ENCODE data around the gene ZNF541. TPM values are rescaled to one million over a fixed set of nuclear protein-coding genes. Genes with fewer than 3 reads are reported as not detected.

ZNF541 gene
- polyA plus RNA-seq, 3 donors = not detected

GRCh38 chr19:47542030-47542475 is 30.9 kb downstream of the ZNF541 start:
- WGBS (ENCODE audit: insufficient coverage) = 100% methylated on average over 2 of the region's 9 CpGs
- Mint-ChIP-seq H3K4me1 (no peaks in the 10 kb centered on the region), H3K9me3 (peaks cover 0 to 4% (median 0%) of the 10 kb centered on the region in 7 donors), H3K27me3 (ENCODE audit: low read depth in 3 of 3) (peaks cover 38 to 52% (median 42%) of the 10 kb centered on the region in 3 donors), H3K4me3 (no peak overlapping the region), H3K36me3 (no peaks in the 10 kb centered on the region), H3K27ac (no peak overlapping the region)
- Histone ChIP-seq H3K4me3 (replicated peaks in 1 of 3; ENCODE audit: low read depth in 2 of 3, low read length in 3 of 3) (no peak overlapping the region), H2AFZ (ENCODE audit: insufficient read depth, low read depth, low read length, poor library complexity, severe bottlenecking) (no peak overlapping the region), H3K4me2 (replicated peaks; ENCODE audit: extremely low read depth, low read length, poor library complexity, severe bottlenecking) (no peak overlapping the region), H4K20me1 (ENCODE audit: insufficient read depth, low read length) (no peaks in the 10 kb centered on the region), H3K27ac (ENCODE audit: low read depth in 1 of 2, low read length in 2 of 2) (no peak overlapping the region), H3K27me3 (ENCODE audit: control insufficient read depth in 2 of 2, insufficient read depth in 2 of 2, low read length in 2 of 2) (peaks cover 0 to 32% of the 10 kb centered on the region in 2 donors), H3K9me3 (replicated peaks in 1 of 2; ENCODE audit: control insufficient read depth in 1 of 2, insufficient read depth in 1 of 2, low read length in 2 of 2) (no peaks in the 10 kb centered on the region), H3K9ac (ENCODE audit: insufficient read depth, low read length, poor library complexity, severe bottlenecking) (no peak overlapping the region), H3K4me1 (ENCODE audit: control insufficient read depth in 1 of 2, insufficient read depth in 2 of 2, low read length in 2 of 2) (no peaks in the 10 kb centered on the region), H3K36me3 (replicated peaks in 1 of 2; ENCODE audit: control insufficient read depth in 1 of 2, insufficient read depth in 2 of 2, low read length in 2 of 2) (no peaks in the 10 kb centered on the region), H3K79me2 (ENCODE audit: insufficient read depth, low read length) (no peaks in the 10 kb centered on the region)
- TF ChIP-seq CTCF (IDR thresholded peaks at IDR 0.05) = no peak
- DNase-seq = no peak
- intact Hi-C loops (cut with micrococcal nuclease) = no loop called here

- Mint-ChIP-seq H3K36me3 (no peaks in the 10 kb centered on the region), H3K9me3 (peaks cover 0 to 3% (median 0%) of the 10 kb centered on the region in 7 donors), H3K27ac (no peak overlapping the region), H3K4me3 (no peak overlapping the region), H3K4me1 (no peaks in the 10 kb centered on the region), H3K27me3 (ENCODE audit: low read depth in 3 of 3) (peaks cover 35 to 47% (median 37%) of the 10 kb centered on the region in 3 donors)
- Histone ChIP-seq H3K27me3 (ENCODE audit: control insufficient read depth in 2 of 2, insufficient read depth in 2 of 2, low read length in 2 of 2) (peaks cover 0 to 29% of the 10 kb centered on the region in 2 donors), H3K4me3 (replicated peaks in 1 of 3; ENCODE audit: low read depth in 2 of 3, low read length in 3 of 3) (no peak overlapping the region), H3K36me3 (replicated peaks in 1 of 2; ENCODE audit: control insufficient read depth in 1 of 2, insufficient read depth in 2 of 2, low read length in 2 of 2) (no peaks in the 10 kb centered on the region), H4K20me1 (ENCODE audit: insufficient read depth, low read length) (no peaks in the 10 kb centered on the region), H3K79me2 (ENCODE audit: insufficient read depth, low read length) (no peaks in the 10 kb centered on the region), H2AFZ (ENCODE audit: insufficient read depth, low read depth, low read length, poor library complexity, severe bottlenecking) (no peak overlapping the region), H3K9me3 (replicated peaks in 1 of 2; ENCODE audit: control insufficient read depth in 1 of 2, insufficient read depth in 1 of 2, low read length in 2 of 2) (no peaks in the 10 kb centered on the region), H3K27ac (ENCODE audit: low read depth in 1 of 2, low read length in 2 of 2) (no peak overlapping the region), H3K4me2 (replicated peaks; ENCODE audit: extremely low read depth, low read length, poor library complexity, severe bottlenecking) (no peak overlapping the region), H3K9ac (ENCODE audit: insufficient read depth, low read length, poor library complexity, severe bottlenecking) (no peak overlapping the region), H3K4me1 (ENCODE audit: control insufficient read depth in 1 of 2, insufficient read depth in 2 of 2, low read length in 2 of 2) (no peaks in the 10 kb centered on the region)
- no peak for DNase-seq
- intact Hi-C loops (cut with micrococcal nuclease) = no loop called here
- WGBS (ENCODE audit: insufficient coverage) = no CpG with 5 or more reads among the region's 6 CpGs
- TF ChIP-seq CTCF (IDR thresholded peaks at IDR 0.05) = no peak
Observed at GRCh38 chr19:47541518-47541917, 31.4 kb downstream of the ZNF541 start.

All from CD14-positive monocyte (primary cell).